ENCODE measurements around the gene CD177. TPM values are rescaled to one million over a fixed set of nuclear protein-coding genes. Genes with fewer than 3 reads are reported as not detected.

CD177 gene
- total RNA-seq, 1 experiment from 2014 or later, result 0.09 TPM

GRCh38 chr19:43409415-43409814 is 55.9 kb downstream of the CD177 start:
- Histone ChIP-seq H3K23ac (ENCODE audit: insufficient read length, low read depth, low read length) (no peak overlapping the region), H3K14ac (ENCODE audit: insufficient read depth, low read length) (no peak overlapping the region), H3K18ac (ENCODE audit: insufficient read length, low read depth, low read length) (no peak overlapping the region), H4K5ac (ENCODE audit: insufficient read length, low read depth, low read length) (no peak overlapping the region), H3K9me3 (ENCODE audit: control insufficient read depth, low read depth, low read length) (peaks cover 5% of the 10 kb centered on the region), H3K27me3 (ENCODE audit: insufficient read depth, low read length) (no peaks in the 10 kb centered on the region), H4K20me1 (ENCODE audit: control insufficient read depth, insufficient read depth, insufficient read length) (no peaks in the 10 kb centered on the region), H4K8ac (replicated peaks; ENCODE audit: insufficient read length, low read depth, low read length) (no peak overlapping the region), H3K79me1 (ENCODE audit: insufficient read depth, low read depth, low read length, poor library complexity, severe bottlenecking) (no peaks in the 10 kb centered on the region), H3T11ph (ENCODE audit: low read length) (no peak overlapping the region), H2BK120ac (ENCODE audit: low read depth, low read length, poor library complexity, severe bottlenecking) (no peak overlapping the region), H2BK12ac (ENCODE audit: insufficient read length, low read depth, low read length) (no peak overlapping the region), H3K23me2 (ENCODE audit: insufficient read length, low read depth, low read length, poor library complexity, severe bottlenecking) (no peaks in the 10 kb centered on the region), H3K9ac (ENCODE audit: extremely low read depth, insufficient read length, low read length) (no peak overlapping the region), H4K91ac (ENCODE audit: insufficient read length, low read depth, low read length) (no peak overlapping the region), H2AK5ac (ENCODE audit: insufficient read length, low read length) (no peak overlapping the region), H3K27ac (ENCODE audit: insufficient read length, low read depth, low read length) (no peak overlapping the region), H2BK15ac (ENCODE audit: low read depth, low read length) (no peak overlapping the region), H3K79me2 (ENCODE audit: insufficient read depth, low read length) (no peaks in the 10 kb centered on the region), H2BK5ac (ENCODE audit: insufficient read length, low read length) (no peak overlapping the region), H2AFZ (ENCODE audit: low read length) (no peak overlapping the region), H3K56ac (ENCODE audit: insufficient read length, low read depth, low read length) (no peak overlapping the region), H3K4me1 (ENCODE audit: insufficient read depth, low read length) (no peaks in the 10 kb centered on the region), H3K4ac (ENCODE audit: low read depth, low read length) (no peak overlapping the region), H3K4me2 (ENCODE audit: insufficient read depth, insufficient read length, low read length) (no peak overlapping the region), H2BK20ac (ENCODE audit: low read depth, low read length, poor library complexity, severe bottlenecking) (no peak overlapping the region)
- peaks cover 23 to 59% of the 10 kb centered on the region in 2 experiments for H3K9me3 Mint-ChIP-seq
- no CpG with 5 or more reads among the region's 1 CpG for WGBS (ENCODE audit: extremely low coverage, insufficient read length, low lambda C conversion rate)
- peaks cover 7 to 16% (median 10%) of the 10 kb centered on the region in 3 experiments for H3K36me3 Mint-ChIP-seq (ENCODE audit: insufficient read depth in 1 of 3, low read depth in 3 of 3)
- H3K27ac Mint-ChIP-seq, result no peak overlapping the region
- TF ChIP-seq CTCF (conservative IDR thresholded peaks at IDR 0.05), result no peak
- peaks cover 6% of the 10 kb centered on the region for H3K27me3 Mint-ChIP-seq (ENCODE audit: low read depth)
- H3K4me1 Mint-ChIP-seq, result 0 out of 4 replicates have a peak, but pooled peaks cover 2 to 6% of the 10 kb centered on the region in 2 experiments
- no peak for DNase-seq
- H3K4me3 Mint-ChIP-seq, result no peak overlapping the region

Measured in H9 (cell line).